ENCODE measurements around the gene ZEB2. TPM values are rescaled to one million over a fixed set of nuclear protein-coding genes. Genes with fewer than 3 reads are reported as not detected.

The ZEB2 gene
- total RNA-seq, 1 donor: 104 TPM

DNA sequence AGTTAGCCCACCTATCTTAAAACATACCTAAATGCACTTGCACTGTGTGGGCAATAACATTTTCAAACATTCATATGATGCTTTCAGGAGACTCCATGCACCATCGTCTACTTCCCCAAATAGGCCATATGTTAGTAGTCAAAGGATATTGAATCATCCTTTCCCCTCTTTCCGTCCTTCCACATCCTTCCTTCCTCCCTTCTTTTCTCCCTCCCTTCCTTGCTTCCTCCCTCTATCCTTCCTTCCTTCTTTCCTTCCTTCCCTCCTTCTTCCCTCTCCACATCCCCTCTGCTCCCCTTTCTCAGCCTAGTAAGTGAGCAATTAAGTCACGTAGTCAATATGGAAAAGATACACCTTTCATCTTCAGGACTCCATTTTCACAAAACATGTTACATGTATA lies 73.8 kb downstream of the ZEB2 start:
- TF ChIP-seq, protein P1, sequence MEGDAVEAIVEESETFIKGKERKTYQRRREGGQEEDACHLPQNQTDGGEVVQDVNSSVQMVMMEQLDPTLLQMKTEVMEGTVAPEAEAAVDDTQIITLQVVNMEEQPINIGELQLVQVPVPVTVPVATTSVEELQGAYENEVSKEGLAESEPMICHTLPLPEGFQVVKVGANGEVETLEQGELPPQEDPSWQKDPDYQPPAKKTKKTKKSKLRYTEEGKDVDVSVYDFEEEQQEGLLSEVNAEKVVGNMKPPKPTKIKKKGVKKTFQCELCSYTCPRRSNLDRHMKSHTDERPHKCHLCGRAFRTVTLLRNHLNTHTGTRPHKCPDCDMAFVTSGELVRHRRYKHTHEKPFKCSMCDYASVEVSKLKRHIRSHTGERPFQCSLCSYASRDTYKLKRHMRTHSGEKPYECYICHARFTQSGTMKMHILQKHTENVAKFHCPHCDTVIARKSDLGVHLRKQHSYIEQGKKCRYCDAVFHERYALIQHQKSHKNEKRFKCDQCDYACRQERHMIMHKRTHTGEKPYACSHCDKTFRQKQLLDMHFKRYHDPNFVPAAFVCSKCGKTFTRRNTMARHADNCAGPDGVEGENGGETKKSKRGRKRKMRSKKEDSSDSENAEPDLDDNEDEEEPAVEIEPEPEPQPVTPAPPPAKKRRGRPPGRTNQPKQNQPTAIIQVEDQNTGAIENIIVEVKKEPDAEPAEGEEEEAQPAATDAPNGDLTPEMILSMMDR (IDR thresholded peaks at IDR 0.05; ENCODE audit: insufficient read depth, low read length): no peak

DNA sequence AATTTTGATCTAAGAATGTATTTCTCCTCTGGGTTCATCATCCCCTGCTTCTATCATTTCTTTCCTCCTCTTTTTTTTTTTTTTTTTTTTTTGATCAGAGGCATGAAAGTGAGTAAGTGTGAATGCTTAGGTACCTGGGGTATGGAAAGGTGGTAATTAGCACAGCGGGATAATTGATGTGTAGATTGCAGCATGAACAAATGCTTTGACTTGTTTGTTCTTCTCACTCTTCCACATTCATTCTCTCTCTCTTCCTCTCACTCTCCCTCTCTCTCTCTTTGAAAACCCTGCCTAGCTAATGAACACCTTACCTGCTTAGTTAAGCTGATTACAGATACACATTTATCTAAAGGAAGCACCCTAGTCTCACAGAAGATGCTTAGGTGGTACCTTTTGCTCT lies 74.7 kb downstream of the ZEB2 start:
- no peak for DNase-seq (ENCODE audit: low read depth)
- TF ChIP-seq, protein P1 (IDR thresholded peaks at IDR 0.05; ENCODE audit: insufficient read depth, low read length): no peak
- no peak overlapping the region for H3K4me3 ChIP-seq (ENCODE audit: low read depth, low read length)

More for the DNA sequence above, 73.8 kb downstream of the ZEB2 start:
- DNase-seq (ENCODE audit: low read depth): no peak
- no peak overlapping the region for H3K4me3 ChIP-seq (ENCODE audit: low read depth, low read length)

DNA sequence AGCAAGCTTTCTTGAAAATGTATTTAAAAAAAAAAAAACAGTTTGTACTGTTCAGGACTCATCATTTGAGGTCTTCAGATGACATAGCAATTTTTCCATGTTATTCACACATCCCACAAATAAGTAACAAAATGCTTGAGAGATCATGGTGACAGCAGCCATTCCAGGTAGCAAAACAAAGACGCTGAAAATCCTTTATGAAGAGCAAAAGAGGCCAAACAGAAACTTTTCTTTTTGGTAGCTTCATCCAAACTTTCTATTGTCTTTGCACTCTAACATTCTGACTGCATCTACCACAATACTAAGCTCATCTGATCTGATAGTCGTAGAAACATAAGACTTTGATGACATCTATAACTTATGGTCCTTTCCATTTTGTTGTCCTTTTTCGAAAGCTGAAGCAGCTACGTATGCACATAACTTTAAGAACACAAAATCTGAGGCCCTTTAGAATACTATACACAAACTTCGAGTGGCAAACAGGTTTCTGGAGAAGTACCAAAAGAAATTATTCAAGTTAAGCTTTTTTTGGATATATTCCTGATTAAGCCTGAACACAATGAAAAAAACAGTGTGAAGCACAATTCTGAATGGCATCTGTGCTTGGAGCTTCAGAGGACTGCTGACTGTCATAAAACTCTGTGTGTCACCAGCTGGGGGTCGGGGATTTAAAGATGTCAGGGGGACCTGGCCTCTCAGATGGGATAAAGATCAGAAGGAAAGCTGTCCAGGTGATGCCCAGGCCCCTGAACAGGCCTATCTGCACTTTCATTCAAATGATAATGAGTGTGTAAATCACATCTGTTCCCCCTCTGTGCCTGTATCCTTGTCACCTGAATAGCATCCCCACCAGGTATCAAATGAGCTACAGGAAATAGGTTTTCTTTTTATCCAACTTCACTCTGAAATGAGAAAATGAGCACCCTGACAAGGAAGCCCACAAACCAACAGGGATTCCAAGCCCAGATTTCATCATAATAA lies 75.8 kb downstream of the ZEB2 start:
- H3K4me3 ChIP-seq (ENCODE audit: low read depth, low read length): no peak overlapping the region
- TF ChIP-seq, protein P1 (IDR thresholded peaks at IDR 0.05; ENCODE audit: insufficient read depth, low read length): no peak
- no peak for DNase-seq (ENCODE audit: low read depth)

DNA sequence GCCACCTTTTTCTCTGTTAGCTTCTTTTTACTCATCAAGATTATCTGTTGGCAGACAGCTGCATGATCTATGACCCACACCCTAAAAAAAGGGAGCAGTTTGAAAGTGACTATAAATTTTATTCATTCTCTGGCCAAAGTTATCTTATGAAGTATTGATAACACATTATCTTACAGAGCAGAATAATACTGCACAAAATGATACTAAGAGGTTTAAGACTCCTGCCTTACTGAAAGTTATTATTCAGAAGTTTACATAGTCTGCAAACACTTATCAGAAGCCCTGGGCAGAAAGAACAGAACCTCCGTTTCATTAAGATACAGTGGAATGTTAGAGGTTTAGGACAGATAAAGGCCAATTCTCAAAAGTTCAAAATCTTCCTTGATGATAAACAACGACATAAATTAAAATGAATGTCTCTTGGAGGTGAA lies 78.2 kb downstream of the ZEB2 start:
- no peak overlapping the region for H3K4me3 ChIP-seq (ENCODE audit: low read depth, low read length)
- DNase-seq (ENCODE audit: low read depth): no peak
- TF ChIP-seq, protein P1 (IDR thresholded peaks at IDR 0.05; ENCODE audit: insufficient read depth, low read length): no peak

DNA sequence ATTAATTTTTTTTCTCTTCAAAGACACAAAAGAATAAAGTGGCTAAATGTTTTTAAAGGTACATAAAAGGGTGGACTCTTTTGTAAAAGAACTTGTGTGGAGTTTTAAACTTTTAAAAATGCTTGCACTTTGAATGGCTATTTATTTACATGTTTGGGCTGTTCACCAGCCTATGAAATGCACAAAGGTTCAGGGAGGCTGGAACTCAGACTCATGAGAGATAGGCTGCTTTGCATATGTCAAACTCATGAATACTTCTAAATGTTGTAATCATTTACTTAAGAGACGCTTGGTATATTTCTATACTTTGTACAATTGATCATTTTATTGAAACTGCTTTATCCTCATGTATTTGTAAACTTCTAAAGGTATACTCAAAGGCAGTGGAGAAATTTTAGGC lies 79.9 kb downstream of the ZEB2 start:
- H3K4me3 ChIP-seq (ENCODE audit: low read depth, low read length): no peak overlapping the region
- TF ChIP-seq, protein P1 (IDR thresholded peaks at IDR 0.05; ENCODE audit: insufficient read depth, low read length): no peak
- DNase-seq (ENCODE audit: low read depth): no peak

DNA sequence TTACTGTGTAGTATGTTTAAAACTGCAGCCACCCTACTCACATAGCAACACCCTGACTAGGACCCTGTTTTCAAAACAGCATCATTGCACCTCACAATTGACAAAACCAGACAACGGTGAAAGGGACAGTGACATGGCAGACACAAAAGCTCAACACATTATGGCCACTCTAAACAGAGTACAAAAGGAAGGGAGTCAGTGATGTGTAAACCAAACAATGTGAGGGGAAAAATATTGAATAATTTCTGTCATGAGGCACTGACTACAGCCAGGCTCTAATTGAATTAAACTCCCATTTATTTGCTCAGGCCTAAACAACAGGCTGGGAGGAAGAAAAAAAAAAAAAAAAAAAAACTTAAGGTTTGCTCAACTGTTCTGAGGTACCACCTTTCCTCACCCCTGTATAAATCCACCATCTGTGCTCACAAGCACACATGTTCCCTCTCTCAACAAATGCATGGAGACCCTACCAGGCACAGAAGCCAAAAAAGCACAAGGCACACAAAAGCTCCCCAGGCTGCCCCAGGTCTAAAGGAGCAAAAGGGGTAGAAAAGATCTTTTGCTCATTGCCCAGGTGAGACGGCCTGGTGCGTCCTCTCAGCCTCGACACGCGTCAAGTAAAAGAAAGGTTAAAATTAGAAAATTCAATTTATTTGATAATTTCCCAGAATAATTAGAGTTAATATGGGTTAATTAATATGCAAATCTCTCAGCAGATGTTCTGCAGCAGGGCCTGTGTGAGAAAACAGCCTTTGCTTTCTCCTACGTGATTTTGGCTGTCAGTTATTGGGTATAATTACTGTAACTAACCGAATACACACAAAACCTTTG lies 80.9 kb downstream of the ZEB2 start:
- DNase-seq (ENCODE audit: low read depth): no peak
- TF ChIP-seq, protein P1 (IDR thresholded peaks at IDR 0.05; ENCODE audit: insufficient read depth, low read length): no peak
- H3K4me3 ChIP-seq (ENCODE audit: low read depth, low read length): no peak overlapping the region

All from fibroblast of the aortic adventitia (primary cell).